K562 treated with DMSO at 1 percent for 24 hours (cell line): ENCODE results near the gene SPG11. TPM values are rescaled to one million over a fixed set of nuclear protein-coding genes. Genes with fewer than 3 reads are reported as not detected.

Experiments used
- total RNA-seq: library from RNA; unstranded; fragments of 300-600 nt; gene quantifications from 2 replicates; pipeline ENCODE4 v1.2.3, GENCODE V29; 2022; ENCODE audit warnings: low read depth; ENCODE audit not compliant: insufficient read depth

SPG11 gene
- total RNA-seq: 34.8 and 42.9 TPM in 2 replicates

GRCh38 chr15:44663410-44664308, at the start of gene SPG11:
SPG11 (minus strand) TSS chr15:44663662; CDS start chr15:44663647, 15 bp downstream.

GRCh38 chr15:44711096-44711742, 47.8 kb upstream of the SPG11 start, which contains the start of the genes B2M and PATL2:
B2M (plus strand) TSS chr15:44711517; CDS start chr15:44711547, 30 bp downstream.
PATL2 (minus strand) TSS chr15:44711323; CDS start chr15:44676490, 34,833 bp downstream.

GRCh38 chr15:44536962-44537734, 126.3 kb downstream of the SPG11 start, which contains the start of gene EIF3J:
EIF3J (plus strand) TSS chr15:44537147; CDS start chr15:44537195, 48 bp downstream.

Other genes with a start within 250 kb of the SPG11 start
- 16.2 and 28.8 TPM in 2 replicates for gene CTDSPL2, start 236.0 kb downstream of the SPG11 start, total RNA-seq
- 45.6 and 56.2 TPM in 2 replicates for gene EIF3J, start 126.5 kb downstream of the SPG11 start, total RNA-seq
- 2.1 and 2.8 TPM in 2 replicates for gene PATL2, start 47.7 kb upstream of the SPG11 start, total RNA-seq
- 1,112 and 1,265 TPM in 2 replicates for gene B2M, start 47.9 kb upstream of the SPG11 start, total RNA-seq
- gene TRIM69, start 72.9 kb upstream of the SPG11 start, total RNA-seq: 8.8 and 10.3 TPM in 2 replicates